ENCODE results near the gene MRPL28. TPM values are rescaled to one million over a fixed set of nuclear protein-coding genes. Genes with fewer than 3 reads are reported as not detected.

MRPL28 gene
- total and polyA plus RNA-seq, 4 donors, result 28.3 to 63.4 (median 50.1) TPM

- Histone ChIP-seq H3K27me3 (ENCODE audit: control insufficient read depth in 4 of 4, insufficient read depth in 4 of 4, low read length in 3 of 4) (no peaks in the 10 kb centered on the region), H3K4me1 (ENCODE audit: control insufficient read depth in 4 of 4, insufficient read depth in 4 of 4, low read length in 3 of 4) (peaks cover 0 to 3% (median 2%) of the 10 kb centered on the region in 4 donors), H3K4me3 (ENCODE audit: low read depth in 1 of 3, low read length in 3 of 3) (no peak overlapping the region), H3K36me3 (ENCODE audit: control insufficient read depth in 4 of 4, insufficient read depth in 3 of 4, low read depth in 1 of 4, low read length in 3 of 4) (no peaks in the 10 kb centered on the region), H3K9ac (ENCODE audit: low read depth in 1 of 2, low read length in 2 of 2) (no peak overlapping the region), H3K27ac (ENCODE audit: low read depth in 1 of 2, low read length in 2 of 2) (no peak overlapping the region), H3K9me3 (ENCODE audit: control insufficient read depth in 4 of 4, low read length in 3 of 4) (no peaks in the 10 kb centered on the region)
- no peak for TF ChIP-seq ZBTB33 (IDR thresholded peaks at IDR 0.05)
- peak in 1 of 2 donors; percentile 10 for TF ChIP-seq HNF4A (conservative IDR thresholded peaks at IDR 0.05)
- TF ChIP-seq RAD21 (IDR thresholded peaks at IDR 0.05), result no peak
- TF ChIP-seq JUND (IDR thresholded peaks at IDR 0.05), result no peak
- no peak for DNase-seq (ENCODE audit: low spot score)
- 70% methylated on average over 19 of the region's 19 CpGs for WGBS
Measured at GRCh38 chr16:359067-359763, 11.1 kb downstream of the MRPL28 start.

- no peak overlapping the region for H3K27ac ChIP-seq (ENCODE audit: low read depth in 1 of 2, low read length in 2 of 2)
- H3K36me3 ChIP-seq (ENCODE audit: control insufficient read depth in 4 of 4, insufficient read depth in 3 of 4, low read depth in 1 of 4, low read length in 3 of 4), result no peaks in the 10 kb centered on the region
- H3K4me1 ChIP-seq (ENCODE audit: control insufficient read depth in 4 of 4, insufficient read depth in 4 of 4, low read length in 3 of 4), result peaks cover 1 to 6% (median 3%) of the 10 kb centered on the region in 4 donors
- DNase-seq (ENCODE audit: low spot score), result no peak
- H3K9me3 ChIP-seq (ENCODE audit: control insufficient read depth in 4 of 4, low read length in 3 of 4), result no peaks in the 10 kb centered on the region
- H3K9ac ChIP-seq (ENCODE audit: low read depth in 1 of 2, low read length in 2 of 2), result no peak overlapping the region
- H3K4me3 ChIP-seq (ENCODE audit: low read depth in 1 of 3, low read length in 3 of 3), result no peak overlapping the region
- TF ChIP-seq ZBTB33 (IDR thresholded peaks at IDR 0.05) (no peak), FOXA2 (IDR thresholded peaks at IDR 0.05) (no peak), RXRA (IDR thresholded peaks at IDR 0.05) (no peak), EGR1 (IDR thresholded peaks at IDR 0.05; ENCODE audit: low read depth in 2 of 2) (no peak), HNF4A (conservative IDR thresholded peaks at IDR 0.05) (no peak), HNF4G (IDR thresholded peaks at IDR 0.05) (no peak), JUND (IDR thresholded peaks at IDR 0.05) (no peak), YY1 (IDR thresholded peaks at IDR 0.05) (no peak), ATF3 (IDR thresholded peaks at IDR 0.05) (no peak), SP1 (IDR thresholded peaks at IDR 0.05) (no peak), NR2F2 (IDR thresholded peaks at IDR 0.05) (no peak), CTCF (IDR thresholded peaks at IDR 0.05; ENCODE audit: low read depth, low read length, missing input control) (no peak), RAD21 (IDR thresholded peaks at IDR 0.05) (no peak), FOXA1 (IDR thresholded peaks at IDR 0.05) (no peak)
- H3K27me3 ChIP-seq (ENCODE audit: control insufficient read depth in 4 of 4, insufficient read depth in 4 of 4, low read length in 3 of 4), result no peaks in the 10 kb centered on the region
- 90% methylated on average over 12 of the region's 12 CpGs for WGBS
Measured at GRCh38 chr16:356741-357140, 13.6 kb downstream of the MRPL28 start.

Data from liver (tissue), 9 donors.